Measurements from ENCODE around the gene NEU2.
"Not testable (repeated sequence)": the region's sequence is repeated elsewhere in the genome, so short reads cannot be mapped to it uniquely, and the experiment has no call there.

Gene NEU2

DNA sequence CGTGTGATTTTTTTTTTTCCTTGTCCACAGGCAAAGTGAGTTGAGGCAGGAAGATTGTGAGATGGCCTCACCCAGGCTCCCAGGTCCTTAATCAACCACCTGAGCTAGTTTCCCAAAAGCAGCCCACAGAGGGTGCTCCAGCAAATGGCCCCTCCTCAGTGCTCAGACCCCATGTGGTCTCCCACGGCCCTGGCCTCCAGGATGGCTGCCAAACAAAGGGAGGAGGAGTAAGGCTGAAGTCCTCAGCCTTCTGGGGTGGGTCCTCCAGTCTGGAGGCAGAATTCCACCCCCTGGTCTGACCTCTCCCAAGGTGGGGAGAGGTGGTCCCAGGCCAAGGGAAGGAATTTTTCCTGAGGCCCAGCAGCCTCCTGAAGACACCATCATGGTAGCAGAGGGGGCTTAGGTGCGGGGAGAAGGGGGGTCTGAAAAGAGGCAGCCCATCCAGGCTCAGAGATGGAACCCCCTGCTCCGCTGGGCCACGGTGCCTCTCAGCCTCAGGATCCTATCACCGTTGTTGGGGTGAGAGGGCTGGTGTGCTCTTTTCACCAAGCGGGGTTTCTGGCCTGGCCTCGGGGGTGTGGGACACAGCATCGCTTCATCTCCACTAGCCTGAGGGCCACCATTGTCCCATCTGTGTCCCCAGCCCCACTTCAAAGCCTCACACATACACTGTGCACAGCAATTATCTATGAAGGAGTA is 21.8 kb upstream of the NEU2 start:
- Histone ChIP-seq H3K4me3 (ENCODE audit: low read length) (no peak overlapping the region), H3K36me3 (ENCODE audit: control insufficient read depth, insufficient read depth, low read length) (no peaks in the 10 kb centered on the region), H3K27me3 (ENCODE audit: control insufficient read depth, insufficient read depth, low read length) (no peaks in the 10 kb centered on the region), H3K9me3 (ENCODE audit: control insufficient read depth, insufficient read depth, low read length) (no peaks in the 10 kb centered on the region), H3K27ac (ENCODE audit: low read length) (no peak overlapping the region), H3K4me1 (ENCODE audit: control insufficient read depth, insufficient read depth, low read length) (no peaks in the 10 kb centered on the region)
- no CpG with 5 or more reads among the region's 9 CpGs for WGBS (ENCODE audit: insufficient coverage, insufficient read length)
- no peak for DNase-seq (ENCODE audit: low read depth, low spot score)

DNA sequence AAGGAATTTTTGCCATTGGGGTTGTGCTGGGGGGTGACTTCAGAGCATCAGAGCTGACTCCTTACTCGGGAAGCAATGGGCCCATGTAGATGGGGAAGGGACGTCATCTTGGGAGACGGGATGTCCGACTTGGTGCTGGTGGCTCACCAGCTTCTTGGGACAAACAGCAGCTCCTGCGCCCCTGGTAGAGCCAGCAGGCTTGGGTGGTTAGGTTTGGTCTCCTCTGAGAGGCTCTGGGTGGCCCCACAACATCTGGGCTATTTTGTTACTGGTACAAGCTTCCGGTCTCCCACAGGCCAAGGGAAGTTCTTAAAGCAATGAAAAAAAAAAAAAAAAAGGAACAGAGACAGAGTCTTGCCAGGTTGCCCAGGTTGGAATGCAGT is 21.2 kb upstream of the NEU2 start:
- WGBS (ENCODE audit: insufficient coverage, insufficient read length) = no CpG with 5 or more reads among the region's 6 CpGs
- no peak for DNase-seq (ENCODE audit: low read depth, low spot score)
- H3K36me3 ChIP-seq (ENCODE audit: control insufficient read depth, insufficient read depth, low read length) = no peaks in the 10 kb centered on the region
- no peaks in the 10 kb centered on the region for H3K27me3 ChIP-seq (ENCODE audit: control insufficient read depth, insufficient read depth, low read length)
- no peak overlapping the region for H3K4me3 ChIP-seq (ENCODE audit: low read length)
- no peak overlapping the region for H3K27ac ChIP-seq (ENCODE audit: low read length)
- no peaks in the 10 kb centered on the region for H3K4me1 ChIP-seq (ENCODE audit: control insufficient read depth, insufficient read depth, low read length)
- no peaks in the 10 kb centered on the region for H3K9me3 ChIP-seq (ENCODE audit: control insufficient read depth, insufficient read depth, low read length)

DNA sequence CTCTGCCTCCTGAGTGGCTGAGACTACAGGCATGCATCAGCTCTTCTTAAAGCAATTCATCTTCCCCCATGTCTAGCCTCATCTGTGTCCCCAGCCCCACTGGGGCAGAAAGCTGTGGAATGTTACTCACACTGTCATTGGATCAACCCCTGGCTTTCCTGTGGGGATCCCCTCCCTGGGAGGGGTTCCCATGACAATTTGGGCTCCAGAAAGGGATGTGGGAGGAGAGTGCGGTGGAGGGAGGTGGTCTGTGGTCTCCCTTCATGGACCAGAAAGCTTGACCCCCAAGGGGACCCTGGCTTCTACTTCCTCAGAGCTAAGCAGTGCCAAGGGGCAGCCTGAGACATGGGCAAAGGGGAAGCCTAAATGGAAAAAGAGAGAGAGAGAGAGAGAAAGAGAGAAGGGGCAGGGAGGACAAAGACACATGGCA is 20.8 kb upstream of the NEU2 start:
- H3K9me3 ChIP-seq (ENCODE audit: control insufficient read depth, insufficient read depth, low read length) = no peaks in the 10 kb centered on the region
- DNase-seq (ENCODE audit: low read depth, low spot score) = no peak
- WGBS (ENCODE audit: insufficient coverage, insufficient read length) = no CpG with 5 or more reads among the region's 1 CpG
- no peaks in the 10 kb centered on the region for H3K36me3 ChIP-seq (ENCODE audit: control insufficient read depth, insufficient read depth, low read length)
- H3K27me3 ChIP-seq (ENCODE audit: control insufficient read depth, insufficient read depth, low read length) = no peaks in the 10 kb centered on the region
- H3K27ac ChIP-seq (ENCODE audit: low read length) = no peak overlapping the region
- H3K4me3 ChIP-seq (ENCODE audit: low read length) = no peak overlapping the region
- H3K4me1 ChIP-seq (ENCODE audit: control insufficient read depth, insufficient read depth, low read length) = no peaks in the 10 kb centered on the region

DNA sequence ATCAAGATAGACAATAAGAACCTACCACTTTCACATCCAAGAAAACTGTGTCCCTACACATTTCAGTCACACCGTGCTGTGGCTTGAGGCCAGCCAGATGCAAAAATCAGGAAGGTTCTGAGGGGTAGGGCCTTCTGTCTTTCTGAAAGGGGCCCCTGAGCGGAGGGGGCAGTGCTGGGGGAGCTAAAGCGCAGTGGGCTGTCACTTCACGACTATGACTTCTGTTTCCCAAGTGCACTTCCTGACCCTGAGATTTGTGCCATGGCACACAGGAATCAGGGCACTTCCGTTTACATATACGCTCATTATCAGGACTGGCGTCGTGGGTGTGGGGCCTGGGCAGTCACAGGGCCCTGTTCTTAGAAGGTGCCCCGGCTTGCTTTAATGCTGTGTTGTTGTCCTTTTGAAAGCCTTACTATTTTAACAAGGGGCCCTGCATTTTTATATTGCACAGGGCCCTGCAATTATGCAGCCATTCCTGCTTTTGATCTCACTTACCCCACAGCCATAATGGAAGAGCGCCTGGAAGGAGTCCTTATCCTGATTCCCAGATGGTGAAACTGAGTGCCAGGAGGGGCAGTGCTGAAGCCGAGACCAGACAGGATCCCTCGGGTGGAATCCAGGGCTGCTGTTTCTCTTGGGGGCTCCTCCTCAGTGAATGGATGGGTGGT is 20.0 kb upstream of the NEU2 start:
- Histone ChIP-seq H3K27me3 (ENCODE audit: control insufficient read depth, insufficient read depth, low read length) (no peaks in the 10 kb centered on the region), H3K4me3 (ENCODE audit: low read length) (no peak overlapping the region), H3K4me1 (ENCODE audit: control insufficient read depth, insufficient read depth, low read length) (no peaks in the 10 kb centered on the region), H3K36me3 (ENCODE audit: control insufficient read depth, insufficient read depth, low read length) (no peaks in the 10 kb centered on the region), H3K9me3 (ENCODE audit: control insufficient read depth, insufficient read depth, low read length) (no peaks in the 10 kb centered on the region), H3K27ac (ENCODE audit: low read length) (no peak overlapping the region)
- DNase-seq (ENCODE audit: low read depth, low spot score) = no peak
- no CpG with 5 or more reads among the region's 12 CpGs for WGBS (ENCODE audit: insufficient coverage, insufficient read length)

DNA sequence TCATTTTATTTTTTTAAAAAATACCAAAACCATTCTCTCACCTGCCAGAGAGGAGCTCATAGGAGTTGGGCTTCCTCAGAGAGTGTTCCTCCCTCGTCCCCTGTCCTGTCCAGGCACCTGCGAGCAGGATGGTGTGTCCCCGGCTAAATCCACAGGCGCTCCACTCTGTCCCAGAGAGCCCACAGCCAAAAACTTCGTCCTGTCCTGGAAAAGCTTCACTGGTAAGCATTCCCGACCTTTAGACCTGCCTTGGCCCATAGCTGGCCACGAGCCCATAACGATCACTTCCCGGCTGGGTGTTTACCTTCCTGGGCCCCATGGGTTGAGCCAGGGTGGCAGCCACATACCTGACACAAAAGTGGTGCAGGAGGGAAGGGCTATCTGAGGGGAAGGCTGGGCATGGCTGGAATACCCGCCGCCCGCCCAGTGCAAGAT is 19.4 kb upstream of the NEU2 start, which contains the start of gene NGEF:
TSS of gene NGEF (minus strand) at position 230 of the 435 bp plus-strand sequence. CDS start 38,366 bp downstream, outside the sequence.
- no peak within 1 kb of the TSS for H3K4me3 ChIP-seq (ENCODE audit: low read length)
- H3K27me3 ChIP-seq (ENCODE audit: control insufficient read depth, insufficient read depth, low read length) = no peaks in the 10 kb centered on the region
- no peaks in the 10 kb centered on the region for H3K36me3 ChIP-seq (ENCODE audit: control insufficient read depth, insufficient read depth, low read length)
- no peak within 1 kb of the TSS for H3K27ac ChIP-seq (ENCODE audit: low read length)
- H3K9me3 ChIP-seq (ENCODE audit: control insufficient read depth, insufficient read depth, low read length) = no peaks in the 10 kb centered on the region
- no CpG with 5 or more reads among the region's 12 CpGs for WGBS (ENCODE audit: insufficient coverage, insufficient read length)
- no peaks in the 10 kb centered on the region for H3K4me1 ChIP-seq (ENCODE audit: control insufficient read depth, insufficient read depth, low read length)
- no peak for DNase-seq (ENCODE audit: low read depth, low spot score)

DNA sequence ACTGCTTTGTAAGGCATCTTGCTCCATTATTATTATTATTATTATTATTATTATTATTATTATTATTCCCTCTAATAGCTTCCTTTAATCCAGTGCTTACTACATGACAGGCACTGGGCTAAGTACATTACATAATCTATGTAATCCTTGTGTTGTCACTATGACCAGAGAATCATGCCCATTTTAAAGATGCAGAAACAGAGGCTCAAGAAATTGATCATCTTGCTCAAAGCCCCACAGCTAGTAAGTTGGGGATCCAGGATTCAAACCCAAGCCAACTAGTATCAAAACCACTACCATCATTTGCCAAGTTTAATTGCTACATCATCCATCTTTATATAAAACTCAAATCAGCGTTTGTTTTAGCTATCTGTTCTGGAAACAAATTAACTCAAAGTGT is 18.8 kb upstream of the NEU2 start:
- H3K4me3 ChIP-seq (ENCODE audit: low read length) = no peak overlapping the region
- H3K27me3 ChIP-seq (ENCODE audit: control insufficient read depth, insufficient read depth, low read length) = no peaks in the 10 kb centered on the region
- no peaks in the 10 kb centered on the region for H3K36me3 ChIP-seq (ENCODE audit: control insufficient read depth, insufficient read depth, low read length)
- H3K9me3 ChIP-seq (ENCODE audit: control insufficient read depth, insufficient read depth, low read length) = no peaks in the 10 kb centered on the region
- H3K4me1 ChIP-seq (ENCODE audit: control insufficient read depth, insufficient read depth, low read length) = no peaks in the 10 kb centered on the region
- no peak overlapping the region for H3K27ac ChIP-seq (ENCODE audit: low read length)
- WGBS (ENCODE audit: insufficient coverage, insufficient read length) = no CpG with 5 or more reads among the region's 1 CpG
- no peak for DNase-seq (ENCODE audit: low read depth, low spot score)

DNA sequence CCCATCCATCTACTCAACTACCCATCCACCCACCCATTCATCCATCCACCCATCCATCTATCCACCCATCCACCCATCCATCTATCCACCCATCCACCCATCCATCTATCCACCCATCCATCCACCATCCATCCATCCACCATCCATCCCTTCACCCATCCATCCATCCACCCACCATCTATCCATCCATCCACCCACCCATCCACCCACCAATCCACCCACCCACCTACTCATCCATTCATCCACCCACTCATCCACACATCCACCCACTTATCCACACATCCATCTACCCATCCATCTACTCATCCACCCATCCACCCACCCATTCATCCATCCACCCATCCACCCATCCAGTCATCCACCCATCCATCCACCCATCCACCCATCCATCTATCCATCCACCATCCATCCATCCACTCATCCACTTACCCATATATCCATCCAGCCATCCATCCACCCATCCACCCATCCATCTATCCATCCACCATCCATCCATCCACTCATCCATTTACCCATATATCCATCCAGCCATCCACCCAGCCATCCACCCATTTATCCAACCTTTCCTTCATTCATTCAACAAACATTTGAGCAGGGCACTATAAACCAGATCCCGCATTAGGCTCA is 17.3 kb upstream of the NEU2 start:
- H3K4me3 ChIP-seq (ENCODE audit: low read length) = no peak overlapping the region
- no peaks in the 10 kb centered on the region for H3K36me3 ChIP-seq (ENCODE audit: control insufficient read depth, insufficient read depth, low read length)
- H3K4me1 ChIP-seq (ENCODE audit: control insufficient read depth, insufficient read depth, low read length) = no peaks in the 10 kb centered on the region
- H3K27ac ChIP-seq (ENCODE audit: low read length) = no peak overlapping the region
- H3K9me3 ChIP-seq (ENCODE audit: control insufficient read depth, insufficient read depth, low read length) = no peaks in the 10 kb centered on the region
- no peak for DNase-seq (ENCODE audit: low read depth, low spot score)
- no CpG with 5 or more reads among the region's 1 CpG for WGBS (ENCODE audit: insufficient coverage, insufficient read length)
- H3K27me3 ChIP-seq (ENCODE audit: control insufficient read depth, insufficient read depth, low read length) = no peaks in the 10 kb centered on the region

DNA sequence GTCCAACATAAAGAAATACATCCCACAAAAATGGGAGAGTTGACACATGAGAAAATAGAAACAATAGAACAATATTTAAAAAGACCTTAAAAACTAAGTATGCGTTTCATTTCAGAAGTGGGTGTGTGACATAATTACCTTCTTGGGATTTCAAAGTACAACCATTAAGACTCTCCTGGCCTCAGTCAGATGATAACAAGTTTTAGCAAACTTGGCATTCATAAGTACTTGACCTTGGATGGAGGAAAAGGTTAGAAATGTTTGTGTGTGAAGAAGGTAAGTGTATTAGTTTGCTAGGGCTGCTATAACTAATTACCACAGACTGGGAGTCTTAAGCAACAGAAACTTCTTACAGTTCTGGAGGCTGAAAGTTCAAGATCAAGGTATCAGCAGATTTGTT is 14.5 kb upstream of the NEU2 start:
- Histone ChIP-seq H3K27me3 (ENCODE audit: control insufficient read depth, insufficient read depth, low read length) (no peaks in the 10 kb centered on the region), H3K4me1 (ENCODE audit: control insufficient read depth, insufficient read depth, low read length) (no peaks in the 10 kb centered on the region), H3K4me3 (ENCODE audit: low read length) (no peak overlapping the region), H3K9me3 (ENCODE audit: control insufficient read depth, insufficient read depth, low read length) (no peaks in the 10 kb centered on the region), H3K36me3 (ENCODE audit: control insufficient read depth, insufficient read depth, low read length) (no peaks in the 10 kb centered on the region), H3K27ac (ENCODE audit: low read length) (no peak overlapping the region)
- WGBS (ENCODE audit: insufficient coverage, insufficient read length) = no CpG with 5 or more reads among the region's 1 CpG
- DNase-seq (ENCODE audit: low read depth, low spot score) = no peak

DNA sequence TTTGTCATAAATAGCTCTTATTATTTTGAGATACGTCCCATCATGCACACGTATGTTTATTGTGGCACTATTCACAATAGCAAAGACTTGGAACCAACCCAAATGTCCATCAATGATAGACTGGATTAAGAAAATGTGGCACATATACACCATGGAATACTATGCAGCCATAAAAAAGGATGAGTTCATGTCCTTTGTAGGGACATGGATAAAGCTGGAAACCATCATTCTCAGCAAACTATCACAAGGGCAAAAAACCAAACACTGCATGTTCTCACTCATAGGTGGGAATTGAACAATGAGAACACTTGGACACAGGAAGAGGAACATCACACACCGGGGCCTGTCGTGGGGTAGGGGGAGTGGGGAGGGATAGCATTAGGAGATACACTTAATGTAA is 12.9 kb upstream of the NEU2 start:
- no CpG with 5 or more reads among the region's 4 CpGs for WGBS (ENCODE audit: insufficient coverage, insufficient read length)
- not testable (repeated sequence) for H3K4me3 ChIP-seq (ENCODE audit: low read length); H3K27me3 ChIP-seq (ENCODE audit: control insufficient read depth, insufficient read depth, low read length); DNase-seq (ENCODE audit: low read depth, low spot score); H3K9me3 ChIP-seq (ENCODE audit: control insufficient read depth, insufficient read depth, low read length); H3K27ac ChIP-seq (ENCODE audit: low read length); H3K4me1 ChIP-seq (ENCODE audit: control insufficient read depth, insufficient read depth, low read length); H3K36me3 ChIP-seq (ENCODE audit: control insufficient read depth, insufficient read depth, low read length)

DNA sequence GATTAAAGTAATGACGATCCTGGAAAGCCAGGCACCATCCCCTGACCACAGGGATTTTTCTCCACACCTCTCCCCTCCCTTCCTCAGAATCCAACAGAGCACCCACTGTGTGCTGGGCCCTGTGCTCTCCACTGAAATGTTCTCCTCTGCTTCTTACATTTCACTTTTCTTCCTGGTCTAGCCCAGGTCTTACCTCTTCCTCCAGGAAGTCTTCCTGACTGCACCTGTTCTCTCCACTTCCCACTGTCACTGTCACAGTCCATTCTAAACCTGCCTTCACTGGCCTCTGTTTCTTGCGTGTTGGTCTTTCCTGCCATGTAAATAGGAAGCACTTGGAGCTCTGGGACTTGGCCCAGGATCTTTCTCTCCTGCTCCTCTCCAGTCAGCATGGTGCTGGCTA is 12.0 kb upstream of the NEU2 start:
- Histone ChIP-seq H3K4me3 (ENCODE audit: low read length) (no peak overlapping the region), H3K36me3 (ENCODE audit: control insufficient read depth, insufficient read depth, low read length) (no peaks in the 10 kb centered on the region), H3K9me3 (ENCODE audit: control insufficient read depth, insufficient read depth, low read length) (no peaks in the 10 kb centered on the region), H3K27me3 (ENCODE audit: control insufficient read depth, insufficient read depth, low read length) (no peaks in the 10 kb centered on the region), H3K4me1 (ENCODE audit: control insufficient read depth, insufficient read depth, low read length) (no peaks in the 10 kb centered on the region), H3K27ac (ENCODE audit: low read length) (no peak overlapping the region)
- no CpG with 5 or more reads among the region's 2 CpGs for WGBS (ENCODE audit: insufficient coverage, insufficient read length)
- no peak for DNase-seq (ENCODE audit: low read depth, low spot score)
